Measurements from ENCODE around the gene DEFB127. TPM values are rescaled to one million over a fixed set of nuclear protein-coding genes. Genes with fewer than 3 reads are reported as not detected.
"Not testable (repeated sequence)": the region's sequence is repeated elsewhere in the genome, so short reads cannot be mapped to it uniquely, and the experiment has no call there.

DEFB127 gene, protein sequence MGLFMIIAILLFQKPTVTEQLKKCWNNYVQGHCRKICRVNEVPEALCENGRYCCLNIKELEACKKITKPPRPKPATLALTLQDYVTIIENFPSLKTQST
- total RNA-seq (2014; rRNA removed; shearing (Covaris generic)) = not detected in 2 replicates
- total RNA-seq (2022) = not detected in 2 replicates
- not detected for Bru-seq, nascent RNA
- not detected for BruChase-seq, experiment 1, labeled RNA remaining after a 6-hour chase
- BruChase-seq, experiment 2, labeled RNA remaining after a 2-hour chase = not detected
- long read RNA-seq = 0 reads

DNA sequence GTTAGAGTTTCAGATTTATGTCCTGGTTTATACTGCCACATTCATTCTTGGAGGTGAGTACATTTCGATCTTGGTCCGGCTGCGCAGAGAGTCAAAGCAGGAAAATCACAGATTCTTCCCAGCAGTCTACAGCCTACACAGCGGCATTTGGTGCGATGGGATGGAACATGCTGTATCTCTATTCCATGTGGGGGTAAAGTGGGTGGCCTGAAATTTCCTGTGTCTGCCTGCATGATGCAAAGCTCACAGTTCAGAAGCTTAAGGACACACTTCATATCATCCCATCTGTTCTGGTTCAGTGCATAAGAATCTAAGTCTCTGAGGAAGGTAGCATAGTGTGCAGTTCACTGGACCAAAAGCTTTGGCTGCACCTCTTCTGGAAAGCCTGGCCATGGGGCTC, at the start of gene DEFB127:
TSS of gene DEFB127 (plus strand) at position 301 of the 400 bp plus-strand sequence. CDS start at position 392, 91 bp downstream.
- TF ChIP-seq, protein P1, sequence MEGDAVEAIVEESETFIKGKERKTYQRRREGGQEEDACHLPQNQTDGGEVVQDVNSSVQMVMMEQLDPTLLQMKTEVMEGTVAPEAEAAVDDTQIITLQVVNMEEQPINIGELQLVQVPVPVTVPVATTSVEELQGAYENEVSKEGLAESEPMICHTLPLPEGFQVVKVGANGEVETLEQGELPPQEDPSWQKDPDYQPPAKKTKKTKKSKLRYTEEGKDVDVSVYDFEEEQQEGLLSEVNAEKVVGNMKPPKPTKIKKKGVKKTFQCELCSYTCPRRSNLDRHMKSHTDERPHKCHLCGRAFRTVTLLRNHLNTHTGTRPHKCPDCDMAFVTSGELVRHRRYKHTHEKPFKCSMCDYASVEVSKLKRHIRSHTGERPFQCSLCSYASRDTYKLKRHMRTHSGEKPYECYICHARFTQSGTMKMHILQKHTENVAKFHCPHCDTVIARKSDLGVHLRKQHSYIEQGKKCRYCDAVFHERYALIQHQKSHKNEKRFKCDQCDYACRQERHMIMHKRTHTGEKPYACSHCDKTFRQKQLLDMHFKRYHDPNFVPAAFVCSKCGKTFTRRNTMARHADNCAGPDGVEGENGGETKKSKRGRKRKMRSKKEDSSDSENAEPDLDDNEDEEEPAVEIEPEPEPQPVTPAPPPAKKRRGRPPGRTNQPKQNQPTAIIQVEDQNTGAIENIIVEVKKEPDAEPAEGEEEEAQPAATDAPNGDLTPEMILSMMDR (conservative IDR thresholded peaks at IDR 0.05; ENCODE audit: low read length) = no peak
- TF ChIP-seq EZH2phosphoT487 (IDR thresholded peaks at IDR 0.05; ENCODE audit: borderline replicate concordance, low read depth, low read length) = no peak

DNA sequence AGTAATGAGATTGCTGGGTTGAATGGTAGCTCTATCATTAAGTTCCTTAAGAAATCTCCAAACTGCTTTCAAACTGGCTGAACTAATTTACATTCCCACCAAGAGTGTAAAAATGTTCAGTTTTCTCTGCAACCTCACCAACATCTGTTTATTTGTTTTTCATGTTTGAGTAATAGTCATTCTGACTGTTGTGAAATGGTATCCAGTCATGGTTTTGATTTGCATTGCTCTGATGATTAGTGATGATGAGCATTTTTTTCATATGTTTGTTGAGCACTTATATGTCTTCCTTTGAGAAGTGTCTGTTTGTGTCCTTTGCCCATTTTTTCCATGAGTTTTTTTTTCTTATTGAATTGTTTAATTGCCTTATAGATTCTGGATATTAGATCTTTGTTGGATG, 44.9 kb upstream of the DEFB127 start:
- no peaks in the 10 kb centered on the region for H3K9me2 ChIP-seq (ENCODE audit: insufficient read depth, low read length)
- no peak overlapping the region for H2AFZ ChIP-seq (ENCODE audit: low read length)
- no peaks in the 10 kb centered on the region for H4K20me1 ChIP-seq (ENCODE audit: insufficient read depth, low read length)
- no peak overlapping the region for H3K4me3 ChIP-seq (ENCODE audit: low read depth, low read length, poor library complexity, severe bottlenecking)
- ChIA-PET POLR2A (interaction anchor here (0.9 kb wide), 1 partner anchor 10 kb away, joined by 3 read pairs; no protein-coding TSS in a partner anchor), CTCF (ENCODE audit: unreplicated experiment) (no interaction called here)
- no peak overlapping the region for H3K4me2 ChIP-seq (ENCODE audit: low read length)
- H3K9me3 ChIP-seq (ENCODE audit: low read length) = no peaks in the 10 kb centered on the region
- no peaks in the 10 kb centered on the region for H3K4me1 ChIP-seq (ENCODE audit: insufficient read depth, low read length, poor library complexity, severe bottlenecking)
- no TSS peak for BruUV-seq (replicated peaks)
- DNase-seq (ENCODE audit: low spot score) = no peak
- TF ChIP-seq, protein P1 (conservative IDR thresholded peaks at IDR 0.05; ENCODE audit: low read length) = no peak
- no peak overlapping the region for H3K27ac ChIP-seq (ENCODE audit: low read depth, low read length, poor library complexity, severe bottlenecking)
- no peaks in the 10 kb centered on the region for H3K79me2 ChIP-seq (ENCODE audit: insufficient read depth, low read depth, low read length)
- intact Hi-C loops (cut with micrococcal nuclease; ENCODE audit: unreplicated experiment) = no loop called here
- no peaks in the 10 kb centered on the region for H3K36me3 ChIP-seq (ENCODE audit: insufficient read depth, low read length)

More for the DNA sequence above, at the start of gene DEFB127:
- Histone ChIP-seq H3K36me3 (ENCODE audit: insufficient read depth, low read length) (no peaks in the 10 kb centered on the region), H3K4me3 (ENCODE audit: low read depth, low read length, poor library complexity, severe bottlenecking) (no peak within 1 kb of the TSS), H3K79me2 (ENCODE audit: insufficient read depth, low read depth, low read length) (no peaks in the 10 kb centered on the region), H3K4me1 (ENCODE audit: insufficient read depth, low read length, poor library complexity, severe bottlenecking) (no peaks in the 10 kb centered on the region), H3K27ac (ENCODE audit: low read depth, low read length, poor library complexity, severe bottlenecking) (no peak within 1 kb of the TSS), H3K9me3 (ENCODE audit: low read length) (no peaks in the 10 kb centered on the region), H2AFZ (ENCODE audit: low read length) (no peak within 1 kb of the TSS), H3K4me2 (ENCODE audit: low read length) (no peak within 1 kb of the TSS), H3K9me2 (ENCODE audit: insufficient read depth, low read length) (no peaks in the 10 kb centered on the region), H4K20me1 (ENCODE audit: insufficient read depth, low read length) (no peaks in the 10 kb centered on the region)
- ChIA-PET POLR2A (no interaction called here), CTCF (ENCODE audit: unreplicated experiment) (no interaction called here)
- DNase-seq (ENCODE audit: low spot score) = no peak
- BruUV-seq (replicated peaks) = no TSS peak
- intact Hi-C loops (cut with micrococcal nuclease; ENCODE audit: unreplicated experiment) = no loop called here

DNA sequence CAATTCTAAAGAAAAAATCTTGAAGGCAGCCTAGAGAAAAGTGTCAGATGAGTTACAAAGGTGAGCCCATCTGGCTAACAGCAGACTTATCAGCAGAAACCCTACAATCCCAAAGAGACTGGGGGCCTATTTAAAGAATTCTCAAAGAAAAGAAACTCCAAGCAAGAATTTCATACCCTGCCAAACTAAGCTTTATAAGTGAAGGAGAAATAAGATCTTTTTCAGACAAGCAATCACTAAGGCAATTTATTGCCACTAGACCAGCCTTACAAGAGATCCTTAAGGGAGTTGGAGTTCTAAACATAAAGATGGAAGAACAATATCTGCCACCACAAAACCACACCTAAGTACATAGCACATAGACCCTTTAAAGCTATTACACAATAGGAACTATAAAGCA, 39.7 kb upstream of the DEFB127 start:
- H3K27ac ChIP-seq (ENCODE audit: low read depth, low read length, poor library complexity, severe bottlenecking) = no peak overlapping the region
- no peaks in the 10 kb centered on the region for H3K9me3 ChIP-seq (ENCODE audit: low read length)
- H3K79me2 ChIP-seq (ENCODE audit: insufficient read depth, low read depth, low read length) = no peaks in the 10 kb centered on the region
- H2AFZ ChIP-seq (ENCODE audit: low read length) = no peak overlapping the region
- BruUV-seq (replicated peaks) = no TSS peak
- H3K4me3 ChIP-seq (ENCODE audit: low read depth, low read length, poor library complexity, severe bottlenecking) = no peak overlapping the region
- intact Hi-C loops (cut with micrococcal nuclease; ENCODE audit: unreplicated experiment) = no loop called here
- H4K20me1 ChIP-seq (ENCODE audit: insufficient read depth, low read length) = no peaks in the 10 kb centered on the region
- DNase-seq (ENCODE audit: low spot score) = no peak
- TF ChIP-seq, protein P1 (conservative IDR thresholded peaks at IDR 0.05; ENCODE audit: low read length) = no peak
- no peak for TF ChIP-seq EZH2phosphoT487 (IDR thresholded peaks at IDR 0.05; ENCODE audit: borderline replicate concordance, low read depth, low read length)
- no peak overlapping the region for H3K4me2 ChIP-seq (ENCODE audit: low read length)
- no peaks in the 10 kb centered on the region for H3K4me1 ChIP-seq (ENCODE audit: insufficient read depth, low read length, poor library complexity, severe bottlenecking)
- POLR2A ChIA-PET = interaction anchor here (1.4 kb wide), 1 partner anchor 8 kb away, joined by 4 read pairs; no protein-coding TSS in a partner anchor
- CTCF ChIA-PET (ENCODE audit: unreplicated experiment) = no interaction called here
- no peaks in the 10 kb centered on the region for H3K9me2 ChIP-seq (ENCODE audit: insufficient read depth, low read length)
- H3K36me3 ChIP-seq (ENCODE audit: insufficient read depth, low read length) = no peaks in the 10 kb centered on the region

DNA sequence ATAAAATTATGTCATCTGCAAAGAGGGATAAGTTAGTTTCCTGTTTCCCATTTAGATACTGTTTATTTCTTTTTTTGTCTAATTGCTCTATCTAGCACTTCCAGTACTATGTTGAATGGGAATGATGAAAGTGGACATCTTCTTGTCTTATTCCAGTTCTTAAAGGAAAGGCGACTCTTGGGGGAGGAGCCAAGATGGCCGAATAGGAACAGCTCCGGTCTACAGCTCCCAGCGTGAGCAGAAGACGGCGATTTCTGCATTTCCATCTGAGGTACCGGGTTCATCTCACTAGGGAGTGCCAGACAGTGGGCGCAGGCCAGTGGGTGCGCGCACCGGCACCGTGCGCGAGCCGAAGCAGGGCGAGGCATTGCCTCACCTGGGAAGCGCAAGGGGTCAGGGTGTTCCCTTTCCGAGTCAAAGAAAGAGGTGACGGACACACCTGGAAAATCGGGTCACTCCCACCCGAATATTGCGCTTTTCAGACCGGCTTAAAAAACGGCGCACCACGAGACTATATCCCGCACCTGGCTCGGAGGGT, 27.4 kb upstream of the DEFB127 start:
- H3K79me2 ChIP-seq (ENCODE audit: insufficient read depth, low read depth, low read length); H2AFZ ChIP-seq (ENCODE audit: low read length); H3K4me3 ChIP-seq (ENCODE audit: low read depth, low read length, poor library complexity, severe bottlenecking); DNase-seq (ENCODE audit: low spot score); H3K27ac ChIP-seq (ENCODE audit: low read depth, low read length, poor library complexity, severe bottlenecking); CTCF ChIA-PET (ENCODE audit: unreplicated experiment); BruUV-seq (replicated peaks); H3K9me3 ChIP-seq (ENCODE audit: low read length); intact Hi-C loops (cut with micrococcal nuclease; ENCODE audit: unreplicated experiment); H3K4me2 ChIP-seq (ENCODE audit: low read length); H3K4me1 ChIP-seq (ENCODE audit: insufficient read depth, low read length, poor library complexity, severe bottlenecking); H3K9me2 ChIP-seq (ENCODE audit: insufficient read depth, low read length); H4K20me1 ChIP-seq (ENCODE audit: insufficient read depth, low read length); POLR2A ChIA-PET; H3K36me3 ChIP-seq (ENCODE audit: insufficient read depth, low read length): not testable (repeated sequence)
